Cortex of kidney (tissue), 1 donor: ENCODE measurements around the gene HOXD8.

Source experiments
- DNase-seq: peaks from one replicate; lab custom pipeline; 2025; lab: John Stamatoyannopoulos, UW

The HOXD8 gene

DNA sequence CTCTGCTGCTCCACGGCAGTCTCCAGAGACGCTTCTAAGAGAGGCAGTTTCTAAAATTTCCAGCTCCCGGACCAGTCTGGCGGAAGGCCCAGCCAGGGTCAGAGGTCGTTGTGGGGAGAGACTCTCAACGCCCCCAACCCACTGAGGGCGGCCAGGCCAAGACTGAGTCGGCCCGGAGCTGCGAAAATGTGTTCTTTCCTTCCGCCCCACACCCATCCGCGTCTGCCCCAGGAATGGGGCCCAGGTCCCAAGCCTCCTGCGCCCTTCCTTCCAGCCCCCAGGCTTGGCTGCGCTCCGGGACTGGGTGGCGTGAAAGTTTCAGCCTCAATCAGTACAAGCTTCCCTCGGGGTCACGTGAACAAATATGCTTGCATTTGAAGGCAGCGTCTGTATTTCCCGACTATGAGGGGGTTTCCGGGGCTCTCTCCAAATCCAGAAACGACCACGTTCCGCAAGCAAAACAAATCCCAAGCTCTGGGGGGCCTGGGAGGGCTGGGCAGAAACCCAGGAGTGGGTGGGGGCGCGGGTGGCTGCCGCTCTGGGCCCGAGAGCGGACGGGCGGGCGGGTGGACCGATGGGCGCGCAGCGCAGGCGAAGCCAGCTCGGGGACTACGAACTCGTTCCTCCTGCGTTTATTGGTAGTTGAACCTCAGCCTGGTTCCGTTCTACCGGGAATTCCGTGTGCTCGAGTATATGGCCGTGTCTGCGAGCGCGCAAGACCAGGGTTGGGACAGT is 30.9 kb downstream of the HOXD8 start:
- no peak for DNase-seq

DNA sequence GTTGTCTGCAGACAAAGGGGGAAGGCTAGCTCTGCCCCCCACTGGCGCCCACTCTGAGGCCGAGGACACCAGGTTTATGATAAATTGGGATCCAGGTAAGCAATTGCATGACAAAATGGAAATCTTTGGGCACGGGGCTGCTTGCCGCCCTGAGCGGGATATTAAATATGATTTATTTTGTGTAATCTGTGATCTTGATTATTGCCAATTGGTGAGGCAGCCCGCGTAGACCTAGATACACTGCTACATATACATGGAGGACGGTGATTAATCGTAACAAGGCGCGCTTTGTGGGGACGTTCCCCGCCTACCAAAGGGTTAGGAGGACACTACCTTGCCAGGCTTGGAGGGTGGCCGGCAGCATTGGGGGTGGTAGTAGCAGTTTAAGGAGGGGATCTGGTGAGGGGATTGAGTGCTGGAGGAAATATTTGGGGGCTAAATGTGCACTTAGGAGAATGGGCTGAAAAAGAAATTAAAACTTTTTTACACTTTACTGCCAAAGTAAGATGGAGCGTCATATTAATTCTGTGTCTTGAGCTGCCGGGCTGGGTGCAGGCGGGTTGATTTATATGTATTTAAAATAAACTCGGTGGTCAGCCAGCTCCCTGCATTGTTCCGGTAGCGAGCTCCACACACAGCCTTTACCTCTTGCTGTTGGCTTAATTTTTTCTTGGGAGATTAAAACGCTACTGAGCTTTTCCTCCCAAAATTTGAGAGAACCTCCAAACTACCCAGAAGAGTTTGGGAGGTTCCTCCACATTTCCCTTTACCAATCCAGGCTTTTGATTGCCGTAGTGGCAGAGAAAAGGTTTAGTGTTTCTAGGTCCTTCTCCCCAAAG is 31.7 kb downstream of the HOXD8 start:
- no peak for DNase-seq

DNA sequence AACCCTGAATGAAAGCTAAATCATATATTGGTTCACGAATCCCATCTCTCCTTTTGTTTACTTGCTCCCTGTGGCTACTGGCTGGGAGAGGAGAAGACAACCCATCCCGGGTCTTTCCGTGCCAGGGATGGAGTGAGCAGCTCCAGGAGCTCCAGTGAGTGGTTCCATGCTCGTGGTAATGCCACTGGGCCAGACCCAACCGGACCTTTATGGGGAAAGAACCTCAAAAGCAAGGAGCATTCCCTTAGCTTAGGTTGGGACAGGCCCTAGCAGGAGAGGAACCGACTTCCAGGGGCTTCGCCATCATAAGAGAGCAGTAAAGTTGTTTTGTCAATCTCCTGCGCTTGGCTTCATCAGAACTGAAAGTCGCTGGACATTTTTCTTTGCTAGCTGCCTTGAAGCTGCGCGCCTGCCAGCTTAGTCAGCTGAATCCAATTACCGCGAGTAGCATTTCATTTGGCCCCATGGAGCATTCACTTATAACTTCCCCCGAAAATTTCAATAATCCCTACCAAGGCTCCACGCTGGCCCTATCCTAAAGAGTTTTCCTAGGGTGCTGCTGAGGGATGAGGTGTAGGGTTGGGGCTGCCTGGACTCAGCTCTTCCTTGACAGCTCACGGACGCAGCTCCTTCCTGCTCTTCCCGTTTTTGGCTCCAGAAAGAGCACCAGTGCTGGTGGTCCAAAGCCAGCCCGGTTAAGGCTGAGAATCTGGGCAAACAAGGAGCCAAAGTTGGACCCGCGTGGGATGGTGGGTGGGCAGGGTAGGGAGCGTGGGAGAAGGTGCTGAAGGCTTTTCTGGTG is 32.5 kb downstream of the HOXD8 start:
- DNase-seq, result no peak

DNA sequence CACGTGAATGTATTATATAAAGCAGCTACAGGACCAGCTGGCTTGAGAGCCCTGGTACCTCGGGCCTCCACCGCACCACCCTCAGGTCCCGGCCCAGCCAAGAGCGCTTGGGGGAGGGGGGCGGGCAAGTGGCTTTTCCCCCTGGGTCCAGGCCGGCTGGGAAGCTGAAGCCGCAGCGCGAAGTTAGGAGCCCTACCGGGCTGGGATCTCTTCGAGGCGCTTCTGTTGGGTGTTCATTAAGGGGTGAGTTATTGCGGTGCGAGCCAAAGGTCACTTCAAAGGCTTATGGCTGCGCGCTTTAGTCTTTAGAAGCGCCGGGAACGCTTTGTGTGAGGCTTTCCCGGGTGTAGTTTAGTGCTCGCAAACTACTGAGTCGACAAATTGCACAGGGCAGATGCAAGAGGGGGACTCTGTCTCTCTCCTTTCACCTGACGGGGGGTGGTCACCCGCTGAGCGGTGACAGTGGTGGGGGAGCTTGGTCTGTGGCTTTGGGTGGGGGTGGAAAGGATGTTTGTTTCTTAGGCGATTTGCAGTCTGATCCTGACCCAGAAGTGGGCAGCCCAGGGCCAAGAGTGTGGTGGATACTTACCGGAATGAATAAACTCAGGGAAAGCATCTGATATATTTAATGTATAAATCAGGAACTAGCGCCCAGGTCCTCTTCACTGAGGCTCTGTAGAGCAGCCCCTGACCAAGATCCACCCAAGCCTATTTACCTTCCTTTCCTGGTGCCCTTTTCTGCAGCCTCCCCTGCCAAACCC is 33.6 kb downstream of the HOXD8 start:
- no peak for DNase-seq

DNA sequence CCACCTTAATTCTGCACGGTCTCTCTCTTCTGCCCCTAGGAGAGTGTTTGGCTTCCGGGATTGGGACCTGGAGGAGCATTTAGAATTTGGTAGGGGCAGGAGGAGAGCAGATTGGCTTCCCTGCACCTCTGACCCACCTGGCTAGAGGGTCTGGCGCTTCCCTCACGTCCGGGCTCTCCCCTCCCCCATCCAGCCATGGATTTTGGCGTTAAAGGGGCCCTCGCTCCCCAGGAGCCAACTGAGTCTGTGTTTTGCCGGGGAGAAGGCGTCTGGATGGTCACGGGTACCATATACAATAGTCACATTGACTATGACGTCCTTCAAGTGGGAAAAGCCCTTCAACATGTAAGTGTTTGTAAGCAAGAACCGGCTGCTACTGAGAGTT is 34.2 kb downstream of the HOXD8 start:
- DNase-seq, result no peak

DNA sequence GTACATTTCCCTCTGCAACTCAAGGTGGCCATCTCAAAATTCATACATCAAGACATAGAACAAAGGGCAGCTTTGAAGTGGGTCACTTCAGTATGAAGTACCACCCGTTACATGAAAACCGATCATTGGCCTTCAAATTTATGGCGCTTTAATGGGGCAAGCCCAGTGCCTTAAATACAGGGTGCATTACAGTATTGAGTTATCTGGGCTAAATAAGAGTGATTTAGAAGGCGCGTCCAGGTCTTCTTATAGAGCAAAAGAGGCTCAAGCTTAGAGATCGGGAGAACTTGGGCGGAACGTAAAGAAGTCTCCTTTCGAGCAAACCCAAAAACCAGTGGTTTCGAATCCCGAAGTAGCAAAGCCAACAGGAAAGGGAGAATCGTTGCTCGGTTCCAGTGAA is 34.7 kb downstream of the HOXD8 start:
- DNase-seq, result no peak

DNA sequence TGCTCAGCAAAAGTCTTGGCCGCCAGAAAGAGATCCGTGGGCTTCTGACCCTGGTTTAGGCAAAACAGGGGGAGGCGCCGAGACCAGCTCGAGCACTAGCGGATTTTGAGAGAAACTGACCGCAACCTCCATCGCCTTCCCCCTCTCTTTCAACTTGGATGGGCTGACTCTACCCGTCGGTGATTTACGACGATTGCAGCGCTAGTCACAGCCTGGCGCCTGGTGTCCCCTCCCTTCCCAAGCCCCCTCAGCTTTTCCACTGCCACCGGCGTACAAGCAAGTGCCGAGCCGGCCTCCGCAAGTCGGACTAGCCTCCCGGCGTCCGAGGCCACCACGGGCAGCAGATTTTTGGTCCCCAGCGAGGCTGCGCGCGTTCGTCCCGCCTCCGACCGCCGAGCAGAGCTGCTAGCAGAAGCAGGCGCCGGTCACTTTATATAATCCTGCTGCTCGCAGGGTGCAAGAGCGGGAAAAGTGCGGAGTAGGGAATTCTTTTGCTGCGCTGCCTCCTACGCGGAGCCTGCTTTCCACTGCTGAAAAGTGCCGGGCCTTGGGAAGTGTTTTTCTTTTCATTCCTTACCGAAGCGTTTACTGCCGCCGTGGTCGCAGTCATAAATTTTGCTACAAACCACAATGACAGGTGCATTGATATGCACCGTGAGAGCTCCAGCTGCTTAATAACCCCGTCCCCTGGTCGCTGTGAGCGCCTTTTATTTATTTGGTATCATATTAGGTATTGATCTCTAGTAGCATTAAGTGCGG is 35.3 kb downstream of the HOXD8 start:
- DNase-seq, result no peak

DNA sequence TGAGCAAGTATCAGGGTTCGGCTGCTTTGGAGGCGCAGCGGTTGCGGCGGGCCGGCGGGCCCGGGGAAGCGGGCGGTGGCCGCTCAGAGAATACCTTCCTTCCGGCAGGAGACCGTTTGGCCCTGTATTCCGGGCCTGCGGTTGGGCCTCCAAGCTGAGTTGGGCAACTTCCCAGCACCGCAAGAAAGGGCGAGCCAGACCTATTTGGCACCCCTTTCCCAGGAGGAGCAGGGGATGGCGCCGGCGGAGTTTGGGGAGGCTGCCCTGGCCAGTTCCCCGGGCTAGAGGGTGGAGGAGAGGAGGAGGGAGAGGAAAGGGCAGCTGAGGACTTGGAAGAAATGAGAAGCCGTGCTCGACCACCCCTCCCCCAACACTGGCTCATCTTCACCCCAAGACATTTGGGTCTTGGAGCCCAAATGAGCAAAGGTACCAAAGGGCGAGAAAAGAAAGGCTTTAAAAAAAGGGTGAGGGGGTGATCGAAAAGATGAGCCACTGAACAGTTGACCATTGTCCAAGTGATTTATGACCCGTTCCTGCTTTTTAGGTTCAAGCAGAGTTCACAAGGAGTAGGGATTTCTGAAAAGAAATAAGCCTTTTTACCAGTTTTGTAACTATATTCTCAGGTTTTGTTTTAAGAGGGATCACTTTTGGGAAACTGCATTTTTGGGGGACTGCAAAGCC is 36.0 kb downstream of the HOXD8 start:
- DNase-seq, result no peak

DNA sequence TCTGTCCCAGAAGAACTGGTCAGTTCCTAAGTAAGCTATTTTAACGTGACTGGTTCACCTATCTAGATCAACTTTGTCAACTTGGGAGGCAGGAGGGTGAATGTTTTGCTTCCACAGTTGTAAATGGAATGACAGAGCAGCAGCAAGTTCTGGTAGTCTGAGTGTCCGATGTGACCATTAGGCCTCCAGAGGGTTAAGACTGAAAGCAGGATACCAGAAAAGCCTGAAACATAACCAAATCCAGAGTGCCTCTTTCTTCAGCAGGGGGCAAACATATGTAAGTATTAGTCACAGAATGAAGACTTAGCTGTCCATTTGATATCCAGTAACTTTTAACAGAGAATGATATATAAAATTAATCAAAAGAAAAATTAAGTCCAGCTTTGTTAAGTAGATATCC is 36.8 kb downstream of the HOXD8 start:
- DNase-seq, result no peak

DNA sequence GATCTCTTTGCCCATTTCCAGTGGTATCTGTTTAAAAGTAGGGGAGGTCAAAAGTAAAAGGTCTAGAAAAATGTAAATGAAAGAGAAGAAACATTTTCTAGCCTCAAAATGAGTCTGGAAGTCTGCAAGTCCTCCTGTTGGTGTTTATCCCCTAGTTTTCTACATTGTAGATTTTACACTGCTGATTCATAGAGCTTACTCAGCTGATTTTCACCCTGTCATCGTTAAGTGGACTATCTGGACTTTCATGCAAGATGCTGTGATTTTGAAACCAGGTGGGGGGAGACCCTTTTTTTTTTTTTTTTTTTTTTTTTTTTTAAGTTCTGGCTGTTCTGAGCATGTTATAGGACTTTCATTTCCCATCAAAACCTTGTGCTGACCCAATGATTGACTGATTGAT is 37.9 kb downstream of the HOXD8 start:
- no peak for DNase-seq

DNA sequence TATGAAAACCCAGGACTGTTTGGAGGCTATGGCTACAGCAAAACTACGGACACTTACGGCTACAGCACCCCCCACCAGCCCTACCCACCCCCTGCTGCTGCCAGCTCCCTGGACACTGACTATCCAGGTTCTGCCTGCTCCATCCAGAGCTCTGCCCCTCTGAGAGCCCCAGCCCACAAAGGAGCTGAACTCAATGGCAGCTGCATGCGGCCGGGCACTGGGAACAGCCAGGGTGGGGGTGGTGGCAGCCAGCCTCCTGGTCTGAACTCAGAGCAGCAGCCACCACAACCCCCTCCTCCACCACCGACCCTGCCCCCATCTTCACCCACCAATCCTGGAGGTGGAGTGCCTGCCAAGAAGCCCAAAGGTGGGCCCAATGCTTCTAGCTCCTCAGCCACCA is 39.7 kb downstream of the HOXD8 start:
- no peak for DNase-seq

DNA sequence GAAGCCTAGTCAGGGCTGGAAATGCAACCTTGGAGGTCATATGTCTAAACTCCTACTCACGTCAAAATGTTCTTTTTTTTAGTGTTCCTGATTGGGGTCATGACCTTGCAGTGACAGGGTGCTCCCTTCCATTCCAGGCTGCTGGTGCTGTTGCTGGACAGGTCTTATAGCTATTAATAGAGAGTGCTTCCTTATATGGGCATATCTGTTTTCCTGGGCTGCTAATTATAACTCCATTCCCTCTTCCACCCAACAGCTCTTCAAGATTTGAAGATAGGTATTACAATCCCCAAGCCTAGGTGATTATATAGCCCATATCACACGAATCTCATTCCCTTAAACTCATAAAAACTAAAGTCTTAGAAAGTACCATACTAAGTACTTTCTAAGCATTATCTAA is 40.2 kb downstream of the HOXD8 start:
- DNase-seq, result no peak

DNA sequence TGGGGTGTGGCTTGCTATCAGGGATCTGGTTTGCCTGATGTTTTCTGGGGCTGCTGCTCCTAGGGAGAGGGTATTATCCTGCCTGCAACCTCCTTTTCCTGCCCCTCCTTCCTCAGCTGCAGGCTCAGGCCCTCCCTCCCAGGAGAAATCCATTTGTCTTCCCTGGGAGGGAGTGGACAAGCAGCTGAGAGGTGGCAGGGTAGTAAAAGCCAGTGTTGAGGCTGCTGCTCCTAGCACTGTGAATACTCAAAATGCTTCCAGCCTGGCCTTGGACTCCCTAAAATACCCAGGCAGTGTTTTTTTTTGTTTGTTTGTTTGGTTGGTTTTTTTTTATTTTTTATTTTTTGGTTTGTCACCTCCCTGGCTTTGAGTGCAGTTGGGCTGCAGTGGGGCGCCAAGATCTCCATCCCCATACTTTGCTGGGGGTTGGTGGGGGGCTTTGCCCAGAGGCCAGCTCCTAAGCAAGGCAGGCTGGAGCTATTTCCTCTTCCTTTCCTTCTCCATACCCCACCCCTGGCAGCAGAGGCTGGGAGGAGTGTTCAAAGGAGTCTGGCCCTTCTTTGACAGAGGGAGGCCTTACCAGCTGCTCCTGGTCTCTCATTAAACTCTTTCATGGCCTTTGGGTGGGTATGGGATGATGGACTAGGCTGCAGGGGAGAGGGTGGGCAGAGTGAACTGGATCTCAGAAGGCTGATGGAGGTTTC is 41.2 kb downstream of the HOXD8 start:
- no peak for DNase-seq

DNA sequence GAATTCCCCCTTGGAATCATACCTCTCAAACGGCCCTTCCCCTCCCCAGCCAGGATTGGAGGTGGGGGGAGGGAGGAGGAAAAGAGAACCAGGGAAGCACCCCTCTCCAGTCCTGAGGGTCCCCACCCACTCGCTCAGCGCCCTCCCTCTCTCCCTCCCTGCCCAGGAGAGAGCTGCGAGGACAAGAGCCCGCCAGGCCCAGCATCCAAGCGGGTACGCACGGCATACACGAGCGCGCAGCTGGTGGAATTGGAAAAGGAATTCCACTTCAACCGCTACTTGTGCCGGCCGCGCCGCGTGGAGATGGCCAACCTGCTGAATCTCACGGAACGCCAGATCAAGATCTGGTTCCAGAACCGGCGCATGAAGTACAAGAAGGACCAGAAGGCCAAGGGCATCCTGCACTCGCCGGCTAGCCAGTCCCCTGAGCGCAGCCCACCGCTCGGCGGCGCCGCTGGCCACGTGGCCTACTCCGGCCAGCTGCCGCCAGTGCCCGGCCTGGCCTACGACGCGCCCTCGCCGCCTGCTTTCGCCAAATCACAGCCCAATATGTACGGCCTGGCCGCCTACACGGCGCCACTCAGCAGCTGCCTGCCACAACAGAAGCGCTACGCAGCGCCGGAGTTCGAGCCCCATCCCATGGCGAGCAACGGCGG is 42.0 kb downstream of the HOXD8 start:
- DNase-seq, result no peak

DNA sequence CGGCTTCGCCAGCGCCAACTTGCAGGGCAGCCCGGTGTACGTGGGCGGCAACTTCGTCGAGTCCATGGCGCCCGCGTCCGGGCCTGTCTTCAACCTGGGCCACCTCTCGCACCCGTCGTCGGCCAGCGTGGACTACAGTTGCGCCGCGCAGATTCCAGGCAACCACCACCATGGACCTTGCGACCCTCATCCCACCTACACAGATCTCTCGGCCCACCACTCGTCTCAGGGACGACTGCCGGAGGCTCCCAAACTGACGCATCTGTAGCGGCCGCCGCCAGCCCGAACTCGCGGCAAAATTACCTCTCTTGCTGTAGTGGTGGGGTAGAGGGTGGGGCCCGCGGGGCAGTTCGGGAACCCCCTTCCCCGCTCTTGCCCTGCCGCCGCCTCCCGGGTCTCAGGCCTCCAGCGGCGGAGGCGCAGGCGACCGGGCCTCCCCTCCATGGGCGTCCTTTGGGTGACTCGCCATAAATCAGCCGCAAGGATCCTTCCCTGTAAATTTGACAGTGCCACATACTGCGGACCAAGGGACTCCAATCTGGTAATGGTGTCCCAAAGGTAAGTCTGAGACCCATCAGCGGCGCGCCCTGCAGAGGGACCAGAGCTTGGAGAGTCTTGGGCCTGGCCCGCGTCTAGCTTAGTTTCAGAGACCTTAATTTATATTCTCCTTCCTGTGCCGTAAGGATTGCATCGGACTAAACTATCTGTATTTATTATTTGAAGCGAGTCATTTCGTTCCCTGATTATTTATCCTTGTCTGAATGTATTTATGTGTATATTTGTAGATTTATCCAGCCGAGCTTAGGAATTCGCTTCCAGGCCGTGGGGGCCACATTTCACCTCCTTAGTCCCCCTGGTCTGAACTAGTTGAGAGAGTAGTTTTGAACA is 42.7 kb downstream of the HOXD8 start:
- no peak for DNase-seq

DNA sequence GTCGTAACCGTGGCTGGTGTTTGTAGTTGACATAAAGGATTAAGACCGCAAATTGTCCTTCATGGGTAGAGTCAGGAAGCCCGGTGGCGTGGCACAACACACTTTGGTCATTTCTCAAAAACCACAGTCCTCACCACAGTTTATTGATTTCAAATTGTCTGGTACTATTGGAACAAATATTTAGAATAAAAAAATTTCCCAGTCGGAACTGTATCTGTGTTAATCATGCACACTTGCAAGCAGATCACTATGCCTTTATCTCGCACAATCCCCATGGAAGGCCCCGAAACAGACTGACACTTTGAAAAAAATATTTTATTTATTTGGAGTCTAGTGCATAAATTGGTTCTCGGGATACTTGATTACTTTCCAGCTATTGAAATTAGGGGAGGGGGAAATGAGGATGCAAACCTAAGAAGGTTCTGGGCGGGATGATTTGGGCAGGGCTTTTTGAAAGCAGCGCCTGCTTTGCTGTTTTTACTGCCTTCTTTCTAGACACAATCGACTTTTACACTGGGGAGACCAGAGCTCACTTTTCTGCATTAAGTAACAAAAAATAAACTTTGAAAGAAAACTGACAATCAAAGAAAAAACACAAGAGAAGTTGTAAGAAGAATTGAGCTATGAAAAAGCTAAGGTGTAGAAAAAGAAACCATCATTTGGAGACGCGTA is 43.5 kb downstream of the HOXD8 start:
- no peak for DNase-seq

DNA sequence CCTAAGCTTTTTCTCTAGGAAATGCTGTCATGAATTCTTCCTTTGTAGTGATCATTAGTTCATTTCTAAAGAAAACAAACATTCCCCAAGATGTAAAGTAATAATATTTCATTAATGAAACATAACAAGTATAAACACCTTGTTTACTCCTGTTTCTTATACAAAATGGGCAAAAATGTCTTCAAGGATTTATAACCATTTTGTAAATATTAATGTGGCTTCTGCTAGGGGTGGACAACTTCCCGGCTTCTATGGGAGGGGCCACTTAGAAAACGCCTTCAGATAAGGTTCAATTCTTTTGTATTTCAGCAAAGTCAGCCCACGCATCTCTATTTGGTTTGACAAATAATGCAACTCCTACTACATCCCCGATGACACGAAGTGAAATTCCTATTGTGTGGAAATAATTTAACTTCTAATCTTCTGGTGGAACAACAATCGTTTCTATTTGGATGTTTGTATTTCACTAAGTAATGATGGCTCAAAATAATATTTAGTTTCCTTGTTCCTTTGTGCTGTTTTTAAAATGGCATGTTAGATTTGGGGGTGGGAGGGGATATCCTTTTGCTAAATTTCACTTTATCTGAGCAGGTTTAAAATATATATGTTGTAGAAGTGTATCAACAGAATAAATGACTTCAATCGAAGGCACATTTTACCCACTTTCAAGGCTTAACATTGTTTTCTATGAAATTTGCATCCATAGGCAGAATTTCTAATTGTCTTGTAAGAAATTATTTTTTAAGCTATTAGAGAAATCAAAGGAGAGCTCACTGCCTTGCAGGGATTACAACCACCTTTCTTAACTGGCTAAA is 44.3 kb downstream of the HOXD8 start:
- DNase-seq, result no peak
